PC-3 (cell line): ENCODE data around the gene TP53TG3D.
"Not testable (repeated sequence)": the region's sequence is repeated elsewhere in the genome, so short reads cannot be mapped to it uniquely, and the experiment has no call there.

Experiments
- EZH2phosphoT487 ChIP-seq: fragments of 300-600 bp; sonication (generic); IDR thresholded peaks from 2 replicates; pipeline ENCODE4 v1.6.1; 2018; ENCODE audit warnings: mild to moderate bottlenecking, antibody characterized with exemption, low read length, borderline replicate concordance
- TF ChIP-seq, protein P1 (sequence below): fragments of 300-600 bp; sonication (generic); conservative IDR thresholded peaks from 2 replicates; pipeline ENCODE4 v1.5.1; 2017; ENCODE audit warnings: antibody characterized with exemption, low read depth, mild to moderate bottlenecking, low read length

DNA sequence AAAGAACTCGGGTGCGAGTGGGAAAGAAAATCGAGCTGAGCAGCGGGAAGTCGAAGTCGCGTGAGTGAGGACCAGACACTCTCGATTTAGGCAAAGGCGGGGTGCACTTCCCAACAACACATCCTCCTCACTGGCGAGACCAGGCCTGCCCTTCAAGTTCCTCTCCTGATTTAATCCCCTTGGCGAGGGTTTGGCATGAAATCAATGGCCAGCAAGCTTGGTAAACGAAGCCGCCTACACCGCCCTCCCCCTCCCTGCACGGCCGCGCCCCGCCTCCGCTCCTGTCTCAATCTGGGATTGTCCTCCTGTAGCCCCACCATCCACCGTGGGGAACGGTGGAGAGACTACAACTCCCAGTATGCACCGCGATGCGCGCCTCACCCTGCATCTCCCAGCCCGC lies at the start of gene TP53TG3D:
- TF ChIP-seq EZH2phosphoT487: not testable (repeated sequence)
- TF ChIP-seq, protein P1, sequence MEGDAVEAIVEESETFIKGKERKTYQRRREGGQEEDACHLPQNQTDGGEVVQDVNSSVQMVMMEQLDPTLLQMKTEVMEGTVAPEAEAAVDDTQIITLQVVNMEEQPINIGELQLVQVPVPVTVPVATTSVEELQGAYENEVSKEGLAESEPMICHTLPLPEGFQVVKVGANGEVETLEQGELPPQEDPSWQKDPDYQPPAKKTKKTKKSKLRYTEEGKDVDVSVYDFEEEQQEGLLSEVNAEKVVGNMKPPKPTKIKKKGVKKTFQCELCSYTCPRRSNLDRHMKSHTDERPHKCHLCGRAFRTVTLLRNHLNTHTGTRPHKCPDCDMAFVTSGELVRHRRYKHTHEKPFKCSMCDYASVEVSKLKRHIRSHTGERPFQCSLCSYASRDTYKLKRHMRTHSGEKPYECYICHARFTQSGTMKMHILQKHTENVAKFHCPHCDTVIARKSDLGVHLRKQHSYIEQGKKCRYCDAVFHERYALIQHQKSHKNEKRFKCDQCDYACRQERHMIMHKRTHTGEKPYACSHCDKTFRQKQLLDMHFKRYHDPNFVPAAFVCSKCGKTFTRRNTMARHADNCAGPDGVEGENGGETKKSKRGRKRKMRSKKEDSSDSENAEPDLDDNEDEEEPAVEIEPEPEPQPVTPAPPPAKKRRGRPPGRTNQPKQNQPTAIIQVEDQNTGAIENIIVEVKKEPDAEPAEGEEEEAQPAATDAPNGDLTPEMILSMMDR: not testable (repeated sequence)
